Measurements from ENCODE around the gene TPP2.

Gene TPP2

GRCh38 chr13:102609696-102610095 lies 12.9 kb downstream of the TPP2 start:
- Mint-ChIP-seq H3K4me3 (no peak overlapping the region), H3K36me3 (ENCODE audit: low read depth) (peaks cover 58% of the 10 kb centered on the region), H3K9me3 (no peaks in the 10 kb centered on the region), H3K4me1 (no peaks in the 10 kb centered on the region), H3K27me3 (ENCODE audit: low read depth) (no peaks in the 10 kb centered on the region), H3K27ac (no peak overlapping the region)
- TF ChIP-seq, protein P1, sequence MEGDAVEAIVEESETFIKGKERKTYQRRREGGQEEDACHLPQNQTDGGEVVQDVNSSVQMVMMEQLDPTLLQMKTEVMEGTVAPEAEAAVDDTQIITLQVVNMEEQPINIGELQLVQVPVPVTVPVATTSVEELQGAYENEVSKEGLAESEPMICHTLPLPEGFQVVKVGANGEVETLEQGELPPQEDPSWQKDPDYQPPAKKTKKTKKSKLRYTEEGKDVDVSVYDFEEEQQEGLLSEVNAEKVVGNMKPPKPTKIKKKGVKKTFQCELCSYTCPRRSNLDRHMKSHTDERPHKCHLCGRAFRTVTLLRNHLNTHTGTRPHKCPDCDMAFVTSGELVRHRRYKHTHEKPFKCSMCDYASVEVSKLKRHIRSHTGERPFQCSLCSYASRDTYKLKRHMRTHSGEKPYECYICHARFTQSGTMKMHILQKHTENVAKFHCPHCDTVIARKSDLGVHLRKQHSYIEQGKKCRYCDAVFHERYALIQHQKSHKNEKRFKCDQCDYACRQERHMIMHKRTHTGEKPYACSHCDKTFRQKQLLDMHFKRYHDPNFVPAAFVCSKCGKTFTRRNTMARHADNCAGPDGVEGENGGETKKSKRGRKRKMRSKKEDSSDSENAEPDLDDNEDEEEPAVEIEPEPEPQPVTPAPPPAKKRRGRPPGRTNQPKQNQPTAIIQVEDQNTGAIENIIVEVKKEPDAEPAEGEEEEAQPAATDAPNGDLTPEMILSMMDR (IDR thresholded peaks at IDR 0.05; ENCODE audit: unreplicated experiment in 3 of 3) = no peak

DNA sequence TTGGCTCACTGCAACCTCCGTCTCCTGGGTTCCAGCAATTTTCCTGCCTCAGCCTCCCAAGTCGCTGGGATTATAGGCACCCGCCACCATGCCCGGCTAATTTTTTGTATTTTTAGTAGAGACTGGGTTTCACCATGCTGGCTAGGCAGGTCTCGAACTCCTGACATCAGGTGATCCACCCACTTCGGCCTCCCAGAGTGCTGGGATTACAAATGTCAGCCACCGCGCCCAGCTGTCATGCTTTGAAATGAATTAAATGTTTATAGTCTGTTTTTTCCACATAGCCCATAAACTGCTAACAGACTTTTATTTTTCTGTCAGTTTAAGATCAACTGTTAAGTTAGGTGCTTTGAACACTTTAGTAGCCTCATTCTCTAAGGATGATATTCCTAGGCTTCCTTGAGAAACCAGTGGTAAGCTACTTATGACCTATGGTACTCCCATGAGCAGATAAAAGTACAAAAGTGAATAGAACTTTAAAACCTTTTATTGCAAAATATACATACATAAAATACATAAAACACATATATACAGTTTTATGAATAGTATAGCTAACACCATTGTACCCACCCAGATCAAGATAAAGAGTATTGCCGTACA lies 13.6 kb downstream of the TPP2 start:
- Mint-ChIP-seq H3K4me3 (no peak overlapping the region), H3K9me3 (no peaks in the 10 kb centered on the region), H3K27me3 (ENCODE audit: low read depth) (no peaks in the 10 kb centered on the region), H3K36me3 (ENCODE audit: low read depth) (peaks cover 51% of the 10 kb centered on the region), H3K27ac (no peak overlapping the region), H3K4me1 (no peaks in the 10 kb centered on the region)
- TF ChIP-seq, protein P1 (IDR thresholded peaks at IDR 0.05; ENCODE audit: unreplicated experiment in 3 of 3) = no peak

GRCh38 chr13:102617697-102618350 lies 21.0 kb downstream of the TPP2 start:
- no peaks in the 10 kb centered on the region for H3K9me3 Mint-ChIP-seq
- H3K4me1 Mint-ChIP-seq = peaks cover 6% of the 10 kb centered on the region
- TF ChIP-seq, protein P1 (IDR thresholded peaks at IDR 0.05; ENCODE audit: unreplicated experiment in 3 of 3) = no peak
- peaks cover 56% of the 10 kb centered on the region for H3K36me3 Mint-ChIP-seq (ENCODE audit: low read depth)
- no peak overlapping the region for H3K27ac Mint-ChIP-seq
- H3K4me3 Mint-ChIP-seq = no peak overlapping the region
- no peaks in the 10 kb centered on the region for H3K27me3 Mint-ChIP-seq (ENCODE audit: low read depth)

GRCh38 chr13:102620516-102620915 lies 23.7 kb downstream of the TPP2 start:
- H3K36me3 Mint-ChIP-seq (ENCODE audit: low read depth) = peaks cover 63% of the 10 kb centered on the region
- H3K4me1 Mint-ChIP-seq = peaks cover 6% of the 10 kb centered on the region
- no peaks in the 10 kb centered on the region for H3K9me3 Mint-ChIP-seq
- H3K27me3 Mint-ChIP-seq (ENCODE audit: low read depth) = no peaks in the 10 kb centered on the region
- H3K4me3 Mint-ChIP-seq = no peak overlapping the region
- H3K27ac Mint-ChIP-seq = no peak overlapping the region
- TF ChIP-seq, protein P1 (IDR thresholded peaks at IDR 0.05; ENCODE audit: unreplicated experiment in 3 of 3) = no peak

- TF ChIP-seq, protein P1 (IDR thresholded peaks at IDR 0.05; ENCODE audit: unreplicated experiment in 3 of 3) = no peak
- Mint-ChIP-seq H3K4me1 (no peaks in the 10 kb centered on the region), H3K27me3 (ENCODE audit: low read depth) (no peaks in the 10 kb centered on the region)
Observed at GRCh38 chr13:102626928-102627327, 30.1 kb downstream of the TPP2 start.

DNA sequence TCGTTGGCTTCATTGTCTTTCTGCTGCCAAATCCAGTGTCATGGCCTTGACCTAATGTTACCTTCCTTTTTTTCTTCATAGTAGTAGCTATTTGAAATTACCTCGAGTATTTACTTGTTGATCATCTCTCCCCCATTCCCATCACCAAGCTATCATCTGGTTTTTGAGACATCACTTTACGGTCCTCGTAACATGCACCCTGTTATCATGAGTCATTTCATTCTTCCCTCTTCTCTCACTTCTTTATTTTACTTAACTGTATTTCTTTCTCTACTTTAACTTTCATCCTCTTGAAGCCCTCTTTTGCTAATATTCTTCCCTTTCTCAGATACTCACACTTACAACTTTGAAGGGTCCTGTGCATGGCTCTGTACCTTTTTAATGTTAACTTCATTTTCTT lies 31.8 kb downstream of the TPP2 start:
- no peaks in the 10 kb centered on the region for H3K4me1 Mint-ChIP-seq

More at GRCh38 chr13:102626928-102627327, 30.1 kb downstream of the TPP2 start:
- no peaks in the 10 kb centered on the region for H3K9me3 Mint-ChIP-seq
- H3K27ac Mint-ChIP-seq = no peak overlapping the region
- peaks cover 62% of the 10 kb centered on the region for H3K36me3 Mint-ChIP-seq (ENCODE audit: low read depth)
- H3K4me3 Mint-ChIP-seq = no peak overlapping the region

More for the DNA sequence above, 31.8 kb downstream of the TPP2 start:
- no peaks in the 10 kb centered on the region for H3K9me3 Mint-ChIP-seq
- no peak overlapping the region for H3K4me3 Mint-ChIP-seq
- H3K27ac Mint-ChIP-seq = no peak overlapping the region
- H3K36me3 Mint-ChIP-seq (ENCODE audit: low read depth) = peaks cover 61% of the 10 kb centered on the region
- H3K27me3 Mint-ChIP-seq (ENCODE audit: low read depth) = no peaks in the 10 kb centered on the region
- TF ChIP-seq, protein P1 (IDR thresholded peaks at IDR 0.05; ENCODE audit: unreplicated experiment in 3 of 3) = no peak
